CD4-positive, alpha-beta T cell (primary cell): ENCODE data around the gene GBP5. TPM values are rescaled to one million over a fixed set of nuclear protein-coding genes. Genes with fewer than 3 reads are reported as not detected.
A peak's percentile ranks its signal among the peaks of the same experiment; 100 is the strongest.

ENCODE experiments used
- ATAC-seq: fragments of 200-7000 bp; cut with Tn5 transposase; one replicate; pipeline ENCODE4 v1.10.0; 2022; ENCODE audit warnings: mild to moderate bottlenecking; ENCODE audit not compliant: poor library complexity
- CTCF ChIA-PET: fragments of 350-600 bp; sonication (Branson Sonifier 250); formaldehyde crosslinking; loops from one replicate; lab custom pipeline; 2021; ENCODE audit warnings: antibody characterized with exemption, inconsistent platforms; lab: Charles Lee
- POLR2A ChIA-PET: fragments of 350-600 bp; sonication (Branson Sonifier 250); formaldehyde crosslinking; loops from one replicate; lab custom pipeline; 2021; ENCODE audit warnings: antibody characterized with exemption, inconsistent platforms; lab: Charles Lee
- DNase-seq, 14 experiments: peaks; one replicate each; pipeline ENCODE4 v3.0.0-alpha.2; 2013 to 2020; ENCODE audit warnings: mixed read lengths in 2 of 14
- H3K27ac ChIP-seq, 2 donors: one replicate each; pipeline versions ENCODE4 v1.5.1 to v1.7.0; 2013; ENCODE audit warnings: low read length in 2 of 2, low read depth in 1 of 2, mild to moderate bottlenecking in 1 of 2
- H3K27me3 ChIP-seq, 2 experiments: 1 replicate in 1 of 2; 2 replicates in 1 of 2; pipeline versions ENCODE4 v1.6.1 to v1.7.0; 2013; ENCODE audit warnings: low read length in 2 of 2, control low read depth in 1 of 2, mild to moderate bottlenecking in 1 of 2, moderate library complexity in 1 of 2; ENCODE audit not compliant: insufficient read depth in 2 of 2, control insufficient read depth in 1 of 2
- H3K36me3 ChIP-seq: one replicate; pipeline ENCODE4 v1.6.1; 2013; ENCODE audit warnings: low read length, control low read depth; ENCODE audit not compliant: insufficient read depth
- H3K4me1 ChIP-seq: one replicate; pipeline ENCODE4 v1.6.1; 2013; ENCODE audit warnings: low read length, control low read depth; ENCODE audit not compliant: insufficient read depth
- H3K4me3 ChIP-seq: one replicate; pipeline ENCODE4 v1.5.1; 2013; ENCODE audit warnings: mild to moderate bottlenecking, low read length, moderate library complexity
- H3K9me3 ChIP-seq, 2 experiments: 1 replicate in 1 of 2; 2 replicates in 1 of 2; pipeline versions ENCODE4 v1.6.1 to v1.7.0; 2013; ENCODE audit warnings: low read length in 2 of 2, mild to moderate bottlenecking in 2 of 2, control low read depth in 1 of 2, moderate library complexity in 1 of 2; ENCODE audit not compliant: control insufficient read depth in 1 of 2, insufficient read depth in 1 of 2
- H3K27ac Mint-ChIP-seq: one replicate; pipeline ENCODE4 v1.8.0; 2020; ENCODE audit warnings: mixed read lengths
- H3K27me3 Mint-ChIP-seq: one replicate; pipeline ENCODE4 v1.8.0; 2021; ENCODE audit warnings: mixed read lengths
- H3K36me3 Mint-ChIP-seq: one replicate; pipeline ENCODE4 v1.8.0; 2021; ENCODE audit warnings: low read depth, mixed read lengths
- H3K4me1 Mint-ChIP-seq: one replicate; pipeline ENCODE4 v1.8.0; 2021; ENCODE audit warnings: low read depth, mixed read lengths
- H3K4me3 Mint-ChIP-seq: one replicate; pipeline ENCODE4 v1.8.0; 2020; ENCODE audit warnings: mild to moderate bottlenecking, mixed read lengths
- H3K9me3 Mint-ChIP-seq: one replicate; pipeline ENCODE4 v1.8.0; 2020; ENCODE audit warnings: mixed read lengths
- intact Hi-C, 2 experiments: fragments of 100-400 bp; cut with DNase I in 1 of 2; cut with micrococcal nuclease in 1 of 2; formaldehyde crosslinking; loops; one replicate each; pipeline versions ENCODE4 v1.15.1 to v1.9.0; 2023 to 2025; cut with DNase I, micrococcal nuclease
- total RNA-seq, 174 experiments: library from RNA in 2 of 174; stranded (reverse) in 2 of 174; gene quantifications; one replicate each; pipeline ENCODE4 v1.2.3 and lab custom pipeline; 2021 to 2026
- TF ChIP-seq, protein P1 (sequence below): fragments of 200-600 bp; IDR thresholded peaks from one replicate; pipeline ENCODE4 v1.8.0; 2022; ENCODE audit warnings: antibody characterized with exemption, mild to moderate bottlenecking

The GBP5 gene
- total RNA-seq, 2 experiments from 2014 or later: 51.4 to 52.9 TPM

DNA sequence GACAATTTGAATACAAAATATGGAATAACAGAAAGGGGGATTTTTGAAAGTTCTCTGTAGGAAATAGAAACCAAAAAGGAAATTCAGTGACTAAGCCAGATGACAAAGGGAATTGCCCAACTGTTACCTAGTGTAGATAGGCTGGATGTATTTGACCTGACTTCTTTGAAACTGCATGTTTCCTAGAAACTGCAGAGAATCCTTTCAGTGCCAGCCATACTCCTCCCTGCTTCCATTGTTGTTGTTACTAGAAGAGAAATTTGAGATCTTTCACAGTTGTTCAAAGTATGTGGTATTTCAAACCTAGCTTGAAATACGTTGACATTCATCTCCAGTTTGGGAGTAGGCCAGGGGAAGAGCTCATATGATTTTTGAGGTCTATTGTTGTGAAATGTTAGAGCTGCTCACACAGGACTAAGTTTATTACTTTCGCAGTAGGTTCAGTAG is 1.8 kb upstream of the GBP5 start:
- Histone ChIP-seq H3K27ac (peak overlapping the region; percentile 24 to 55), H3K4me3 (peak overlapping the region; percentile 24), H3K4me1 (peaks cover 48% of the 10 kb centered on the region), H3K27me3 (no peaks in the 10 kb centered on the region), H3K36me3 (peaks cover under 1% of the 10 kb centered on the region), H3K9me3 (peaks cover 0 to 8% of the 10 kb centered on the region in 2 experiments)
- intact Hi-C loops: loop anchor here (5.0 kb wide), 3 partner anchors 38 to 287 kb away; partner anchors contain the start of gene GBP4 (in 1 of the 2)
- no peaks in the 10 kb centered on the region for H3K27me3 Mint-ChIP-seq
- ChIA-PET CTCF (interaction anchor here (0.6 to 2.0 kb wide), 2 partner anchors 84 to 366 kb away, joined by 3 to 5 read pairs; no protein-coding TSS in a partner anchor), POLR2A (interaction anchor here (0.9 to 10.5 kb wide), 7 partner anchors 12 to 148 kb away, joined by 3 to 154 read pairs (median 19); partner anchors contain the start of genes GBP2 and GBP4)
- DNase-seq: peak in 3 of 14 experiments; percentile 78 to 81 (median 78)
- ATAC-seq: no peak
- H3K36me3 Mint-ChIP-seq: peaks cover 24% of the 10 kb centered on the region
- H3K9me3 Mint-ChIP-seq: peaks cover 2% of the 10 kb centered on the region
- H3K27ac Mint-ChIP-seq: peak overlapping the region; percentile 85
- TF ChIP-seq, protein P1, sequence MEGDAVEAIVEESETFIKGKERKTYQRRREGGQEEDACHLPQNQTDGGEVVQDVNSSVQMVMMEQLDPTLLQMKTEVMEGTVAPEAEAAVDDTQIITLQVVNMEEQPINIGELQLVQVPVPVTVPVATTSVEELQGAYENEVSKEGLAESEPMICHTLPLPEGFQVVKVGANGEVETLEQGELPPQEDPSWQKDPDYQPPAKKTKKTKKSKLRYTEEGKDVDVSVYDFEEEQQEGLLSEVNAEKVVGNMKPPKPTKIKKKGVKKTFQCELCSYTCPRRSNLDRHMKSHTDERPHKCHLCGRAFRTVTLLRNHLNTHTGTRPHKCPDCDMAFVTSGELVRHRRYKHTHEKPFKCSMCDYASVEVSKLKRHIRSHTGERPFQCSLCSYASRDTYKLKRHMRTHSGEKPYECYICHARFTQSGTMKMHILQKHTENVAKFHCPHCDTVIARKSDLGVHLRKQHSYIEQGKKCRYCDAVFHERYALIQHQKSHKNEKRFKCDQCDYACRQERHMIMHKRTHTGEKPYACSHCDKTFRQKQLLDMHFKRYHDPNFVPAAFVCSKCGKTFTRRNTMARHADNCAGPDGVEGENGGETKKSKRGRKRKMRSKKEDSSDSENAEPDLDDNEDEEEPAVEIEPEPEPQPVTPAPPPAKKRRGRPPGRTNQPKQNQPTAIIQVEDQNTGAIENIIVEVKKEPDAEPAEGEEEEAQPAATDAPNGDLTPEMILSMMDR: no peak
- H3K4me1 Mint-ChIP-seq: peaks cover 83% of the 10 kb centered on the region
- peak overlapping the region; percentile 87 for H3K4me3 Mint-ChIP-seq

DNA sequence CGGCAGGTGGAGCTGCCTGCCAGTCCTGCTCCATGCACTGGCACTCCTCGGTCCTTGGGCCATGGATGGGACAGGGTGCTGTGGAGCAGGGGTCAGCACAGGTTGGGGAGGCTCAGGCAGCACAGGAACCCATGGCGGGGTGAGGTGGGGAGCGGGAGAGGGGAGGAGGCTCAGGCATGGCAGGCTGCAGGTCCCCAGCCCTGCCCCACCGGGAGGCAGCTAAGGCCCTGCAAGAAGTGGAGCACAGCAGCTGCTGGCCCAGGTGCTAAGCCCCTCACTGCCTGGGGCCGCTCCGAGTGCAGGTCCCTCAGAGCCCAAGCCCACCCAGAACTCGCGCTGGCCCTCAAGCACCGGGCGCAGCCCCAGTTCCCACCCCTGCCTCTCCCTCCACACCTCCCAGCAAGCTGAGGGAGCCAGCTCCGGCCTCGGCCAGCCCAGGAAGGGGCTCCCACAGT is 691 bp upstream of the GBP5 start:
- no peaks in the 10 kb centered on the region for H3K27me3 ChIP-seq
- H3K27ac ChIP-seq: peak overlapping the region; percentile 24 to 39
- Mint-ChIP-seq H3K4me1 (peaks cover 83% of the 10 kb centered on the region), H3K27ac (peak overlapping the region; percentile 89), H3K27me3 (no peaks in the 10 kb centered on the region), H3K36me3 (peaks cover 34% of the 10 kb centered on the region), H3K4me3 (peak overlapping the region; percentile 88), H3K9me3 (peaks cover 2% of the 10 kb centered on the region)
- intact Hi-C loops: loop anchor here (5.0 kb wide), 3 partner anchors 39 to 286 kb away; partner anchors contain the start of gene GBP4 (in 1 of the 2)
- peaks cover 46% of the 10 kb centered on the region for H3K4me1 ChIP-seq
- ATAC-seq (no peak), DNase-seq (peak in 1 of 14 experiments; percentile 30)
- POLR2A ChIA-PET: interaction anchor here (1.0 to 10.5 kb wide), 12 partner anchors 14 to 252 kb away, joined by 3 to 154 read pairs (median 9); partner anchors contain the start of genes GBP1, GBP2 and GBP4
- peaks cover 0 to 8% of the 10 kb centered on the region in 2 experiments for H3K9me3 ChIP-seq
- H3K36me3 ChIP-seq: peaks cover 10% of the 10 kb centered on the region
- TF ChIP-seq, protein P1: no peak
- peak overlapping the region; percentile 71 for H3K4me3 ChIP-seq
- CTCF ChIA-PET: interaction anchor here (1.4 to 1.8 kb wide), 2 partner anchors 74 to 188 kb away, joined by 4 to 10 read pairs; partner anchors contain the start of gene GBP4

DNA sequence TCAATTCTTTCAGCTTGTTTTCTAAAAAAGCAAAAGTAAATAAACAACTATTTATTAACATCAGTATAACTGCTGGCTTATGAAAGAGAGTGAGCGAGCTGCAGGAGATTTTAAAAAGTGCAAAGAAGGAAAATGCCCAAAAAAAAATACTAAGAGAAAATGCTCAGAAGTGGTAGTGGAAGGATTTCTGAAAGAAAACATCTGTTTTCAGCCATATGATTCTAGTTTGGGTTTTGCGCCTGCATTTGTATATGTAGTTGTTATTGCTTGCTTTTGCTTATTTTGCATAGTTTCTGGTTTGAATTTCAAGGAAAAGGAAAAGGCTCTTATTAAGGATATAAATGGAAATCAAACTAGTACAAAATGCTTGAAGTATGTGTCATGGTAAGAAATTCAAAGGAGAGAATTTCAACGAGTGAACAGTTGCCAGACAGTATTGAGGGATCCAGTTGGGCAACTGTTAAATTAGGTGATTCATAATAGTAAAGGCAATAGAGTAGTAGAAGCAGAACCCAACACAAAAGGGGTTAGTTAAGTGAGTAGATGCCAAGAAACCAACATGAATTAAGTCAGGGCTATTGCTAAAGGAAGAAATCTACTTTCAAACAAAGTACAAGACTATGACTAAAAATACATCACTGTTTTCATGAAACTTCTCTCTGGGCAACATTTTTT is 1.2 kb downstream of the GBP5 start:
- H3K4me3 Mint-ChIP-seq: peak overlapping the region; percentile 88
- Histone ChIP-seq H3K4me1 (peaks cover 32% of the 10 kb centered on the region), H3K4me3 (peak overlapping the region; percentile 71), H3K9me3 (peaks cover 0 to 8% of the 10 kb centered on the region in 2 experiments), H3K36me3 (peaks cover 27% of the 10 kb centered on the region), H3K27me3 (no peaks in the 10 kb centered on the region), H3K27ac (peak overlapping the region in 1 of 2 donors; percentile 39)
- H3K27me3 Mint-ChIP-seq: no peaks in the 10 kb centered on the region
- H3K36me3 Mint-ChIP-seq: peaks cover 52% of the 10 kb centered on the region
- intact Hi-C loops: loop anchor here (1.0 to 5.0 kb wide), 4 partner anchors 13 to 284 kb away; partner anchors contain the start of gene GBP4 (in 1 of the 2)
- peak overlapping the region; percentile 89 for H3K27ac Mint-ChIP-seq
- peaks cover 2% of the 10 kb centered on the region for H3K9me3 Mint-ChIP-seq
- ChIA-PET POLR2A (interaction anchor here (0.6 to 10.5 kb wide), 10 partner anchors 12 to 250 kb away, joined by 3 to 154 read pairs (median 18); partner anchors contain the start of genes GBP2 and GBP4), CTCF (interaction anchor here (0.6 to 1.8 kb wide), 3 partner anchors 29 to 72 kb away, joined by 3 to 10 read pairs (median 3); partner anchors contain the start of gene GBP4)
- TF ChIP-seq, protein P1: no peak
- no peak for ATAC-seq
- peaks cover 83% of the 10 kb centered on the region for H3K4me1 Mint-ChIP-seq
- peak in 2 of 14 experiments; percentile 14 to 30 for DNase-seq
